K562 (cell line): ENCODE results near the gene UNC13C. TPM values are rescaled to one million over a fixed set of nuclear protein-coding genes. Genes with fewer than 3 reads are reported as not detected.

Experiments
- ATAC-seq: fragments of 200-7000 bp; cut with Tn5 transposase; 3 replicates; pipeline ENCODE4 v1.9.1; 2020; ENCODE audit warnings: moderate library complexity
- BruUV-seq: library from RNA; stranded (reverse); fragments of 400-500 nt; replicated peaks from 2 replicates; lab custom pipeline; 2021; lab: Mats Ljungman, UMichigan
- CTCF ChIA-PET: fragments of 300-600 bp; formaldehyde crosslinking; extraction: SDS; loops from one replicate; lab custom pipeline; 2021; ENCODE audit warnings: low intra/inter-chr PET ratio; lab: Yijun Ruan, JAX
- POLR2A ChIA-PET: fragments of 300-600, 350-650 bp; sonication (Branson Sonifier 250); formaldehyde crosslinking; extraction: SDS; loops from one replicate; lab custom pipeline; 2021; ENCODE audit warnings: antibody characterized with exemption, inconsistent platforms; lab: Yijun Ruan, JAX
- DNase-seq, 4 experiments: peaks; one replicate each; pipeline versions ENCODE4 v3.0.0 to v3.0.0-alpha.2; 2011 to 2018; ENCODE audit warnings: low spot score in 3 of 4, mixed read lengths in 3 of 4; ENCODE audit errors: extremely low read depth in 1 of 4
- FAIRE-seq: peaks from 2 replicates; lab custom pipeline; 2011; peaks lifted over from hg19 to GRCh38; lab: Jason Lieb, UNC
- H2AFZ ChIP-seq: 2 replicates; pipeline ENCODE4 v1.6.0; 2011; ENCODE audit warnings: low read depth, low read length, control low read depth, inconsistent platforms
- H3K27ac ChIP-seq: fragments of 200-600 bp; 3 replicates; pipeline ENCODE4 v1.8.0; 2011; ENCODE audit warnings: low read depth, mild to moderate bottlenecking, control low read depth, inconsistent platforms, low read length, moderate library complexity, mixed read lengths; ENCODE audit errors: extremely low read depth
- H3K27me3 ChIP-seq, 2 experiments: fragments of 300-600 bp in 1 of 2; 2 replicates in 1 of 2; 3 replicates in 1 of 2; pipeline versions ENCODE4 v1.6.0 to v1.8.0; 2011; ENCODE audit warnings: inconsistent platforms in 2 of 2, low read length in 2 of 2, mild to moderate bottlenecking in 1 of 2, mixed read lengths in 1 of 2, moderate library complexity in 1 of 2; ENCODE audit not compliant: control insufficient read depth in 2 of 2, insufficient read depth in 2 of 2
- H3K36me3 ChIP-seq: fragments of 300-600 bp; 3 replicates; pipeline ENCODE4 v1.8.0; 2011; ENCODE audit warnings: mild to moderate bottlenecking, low read length, inconsistent platforms; ENCODE audit not compliant: control insufficient read depth, insufficient read depth
- H3K4me1 ChIP-seq, 2 experiments: fragments of 200-600 bp in 1 of 2; replicated peaks in 1 of 2; 2 replicates in 1 of 2; 3 replicates in 1 of 2; pipeline versions ENCODE4 v1.5.1 to v1.8.0; 2011; ENCODE audit warnings: inconsistent platforms in 2 of 2, low read length in 2 of 2, mild to moderate bottlenecking in 1 of 2, mixed read lengths in 1 of 2, moderate library complexity in 1 of 2; ENCODE audit not compliant: control insufficient read depth in 2 of 2, insufficient read depth in 2 of 2
- H3K4me2 ChIP-seq: 2 replicates; pipeline ENCODE4 v1.6.1; 2011; ENCODE audit warnings: low read length, control low read depth, inconsistent platforms, mixed read lengths; ENCODE audit not compliant: insufficient read depth
- H3K4me3 ChIP-seq: fragments of 200-600 bp; sonication (generic), shearing (Covaris generic); 2 replicates; pipeline ENCODE4 v1.5.1; 2016; ENCODE audit warnings: control low read depth, inconsistent platforms
- H3K79me2 ChIP-seq: fragments of 200-600 bp; 3 replicates; pipeline ENCODE4 v1.8.0; 2011; ENCODE audit warnings: low read length, inconsistent platforms; ENCODE audit not compliant: control insufficient read depth, insufficient read depth
- H3K9ac ChIP-seq, 2 experiments: 2 replicates each; pipeline versions ENCODE4 v1.6.0 to v1.6.1; 2011; ENCODE audit warnings: low read depth in 2 of 2, low read length in 2 of 2, control low read depth in 1 of 2, inconsistent platforms in 1 of 2, mild to moderate bottlenecking in 1 of 2, mixed read lengths in 1 of 2; ENCODE audit not compliant: insufficient read depth in 1 of 2
- H3K9me1 ChIP-seq: one replicate; pipeline ENCODE4 v1.6.0; 2011; ENCODE audit warnings: inconsistent platforms, mild to moderate bottlenecking, low read length, moderate library complexity; ENCODE audit not compliant: control insufficient read depth, insufficient read depth
- H3K9me3 ChIP-seq: replicated peaks from 2 replicates; pipeline ENCODE4 v1.5.1; 2011; ENCODE audit warnings: low read depth, low read length, inconsistent platforms; ENCODE audit not compliant: control insufficient read depth, insufficient read depth
- H4K20me1 ChIP-seq: replicated peaks from 2 replicates; pipeline ENCODE4 v1.6.1; 2011; ENCODE audit warnings: low read length, inconsistent platforms, mixed read lengths; ENCODE audit not compliant: control insufficient read depth, insufficient read depth
- AFF4 ChIP-seq: sonication (generic); formaldehyde crosslinking; IDR thresholded peaks from 2 replicates; pipeline ENCODE4 v1.8.0; 2023; ENCODE audit warnings: mild to moderate bottlenecking, missing genetic modification reagents
- ARNT ChIP-seq, 2 experiments: fragments of 450-650 bp; IDR thresholded peaks; 2 replicates each; pipeline ENCODE4 v1.6.1; 2016; ENCODE audit warnings: mild to moderate bottlenecking in 1 of 2
- CGGBP1 ChIP-seq: fragments of 250-450 bp; sonication (Bioruptor Pico); IDR thresholded peaks from 2 replicates; pipeline ENCODE4 v1.9.0; 2021; ENCODE audit warnings: mild to moderate bottlenecking
- RBM25 ChIP-seq: fragments of 200-400 bp; formaldehyde crosslinking; IDR thresholded peaks from 2 replicates; pipeline ENCODE4 v1.6.1; 2018; ENCODE audit warnings: low read length, low read depth, moderate library complexity; ENCODE audit not compliant: severe bottlenecking
- WGBS: fragments of 100-300 bp; shearing (Covaris generic); methylation state at CpG from one replicate; pipeline ENCODE4 v1.1.6; 2016; ENCODE audit warnings: low coverage, mixed read lengths; ENCODE audit not compliant: insufficient coverage; ENCODE audit errors: missing lambda C conversion rate; 5-methylcytosine and 5-hydroxymethylcytosine counted together
- in situ Hi-C: fragments of 300-500 bp; cut with MboI; formaldehyde crosslinking; loops from 4 replicates; pipeline ENCODE4 v1.15.0; 2018; ENCODE audit warnings: inconsistent platforms, mixed read lengths
- intact Hi-C: fragments of 100-400 bp; cut with micrococcal nuclease; formaldehyde crosslinking; loops from 2 replicates; pipeline ENCODE4 v1.14.2; 2022
- polyA plus RNA-seq, 8 experiments: library from polyadenylated mRNA; depleted of rRNA in 4 of 8; stranded (reverse) in 5 of 8; unstranded in 3 of 8; fragments of >200 nt; fragmentation: Nextera tagmentation in 2 of 8; fragmentation: Illumina TruSeq in 1 of 8; extraction: Ambion mirVana in 2 of 8; extraction: Trizol in 1 of 8; gene quantifications; 2 replicates each; pipeline versions ENCODE4 v1.2.1 to v1.2.3, GENCODE V29; 2011 to 2014; ENCODE audit warnings: inconsistent platforms in 1 of 8, missing spikeins in 1 of 8
- total RNA-seq, 7 experiments: library from RNA; depleted of rRNA in 6 of 7; stranded (reverse); fragments of >200 nt in 6 of 7; fragmentation: Illumina TruSeq in 2 of 7; extraction: Trizol in 2 of 7; gene quantifications; 2 replicates each; pipeline versions ENCODE4 v1.2.1 to v1.2.3, GENCODE V29; 2011 to 2021; ENCODE audit warnings: low replicate concordance in 1 of 7
- TF ChIP-seq, protein P1 (sequence below), 2 experiments: fragments of 450-650 bp; IDR thresholded peaks; 2 replicates each; pipeline ENCODE4 v1.6.1; 2018; ENCODE audit warnings: mild to moderate bottlenecking in 2 of 2, low read depth in 1 of 2; ENCODE audit not compliant: partially characterized antibody in 2 of 2
- TF ChIP-seq, protein P2 (sequence below): sonication (generic); formaldehyde crosslinking; IDR thresholded peaks from 2 replicates; pipeline ENCODE4 v1.8.0; 2022; ENCODE audit warnings: mild to moderate bottlenecking, missing genetic modification reagents
- TF ChIP-seq, protein P3 (sequence below): fragments of 450-650 bp; IDR thresholded peaks from 2 replicates; pipeline ENCODE4 v1.6.1; 2018; ENCODE audit not compliant: partially characterized antibody

The UNC13C gene
- total and polyA plus RNA-seq, 9 of the 15 experiments (the other 6 are each of a cell fraction or from before 2014, with no cell fraction given) = not detected

- TF ChIP-seq, protein P1, sequence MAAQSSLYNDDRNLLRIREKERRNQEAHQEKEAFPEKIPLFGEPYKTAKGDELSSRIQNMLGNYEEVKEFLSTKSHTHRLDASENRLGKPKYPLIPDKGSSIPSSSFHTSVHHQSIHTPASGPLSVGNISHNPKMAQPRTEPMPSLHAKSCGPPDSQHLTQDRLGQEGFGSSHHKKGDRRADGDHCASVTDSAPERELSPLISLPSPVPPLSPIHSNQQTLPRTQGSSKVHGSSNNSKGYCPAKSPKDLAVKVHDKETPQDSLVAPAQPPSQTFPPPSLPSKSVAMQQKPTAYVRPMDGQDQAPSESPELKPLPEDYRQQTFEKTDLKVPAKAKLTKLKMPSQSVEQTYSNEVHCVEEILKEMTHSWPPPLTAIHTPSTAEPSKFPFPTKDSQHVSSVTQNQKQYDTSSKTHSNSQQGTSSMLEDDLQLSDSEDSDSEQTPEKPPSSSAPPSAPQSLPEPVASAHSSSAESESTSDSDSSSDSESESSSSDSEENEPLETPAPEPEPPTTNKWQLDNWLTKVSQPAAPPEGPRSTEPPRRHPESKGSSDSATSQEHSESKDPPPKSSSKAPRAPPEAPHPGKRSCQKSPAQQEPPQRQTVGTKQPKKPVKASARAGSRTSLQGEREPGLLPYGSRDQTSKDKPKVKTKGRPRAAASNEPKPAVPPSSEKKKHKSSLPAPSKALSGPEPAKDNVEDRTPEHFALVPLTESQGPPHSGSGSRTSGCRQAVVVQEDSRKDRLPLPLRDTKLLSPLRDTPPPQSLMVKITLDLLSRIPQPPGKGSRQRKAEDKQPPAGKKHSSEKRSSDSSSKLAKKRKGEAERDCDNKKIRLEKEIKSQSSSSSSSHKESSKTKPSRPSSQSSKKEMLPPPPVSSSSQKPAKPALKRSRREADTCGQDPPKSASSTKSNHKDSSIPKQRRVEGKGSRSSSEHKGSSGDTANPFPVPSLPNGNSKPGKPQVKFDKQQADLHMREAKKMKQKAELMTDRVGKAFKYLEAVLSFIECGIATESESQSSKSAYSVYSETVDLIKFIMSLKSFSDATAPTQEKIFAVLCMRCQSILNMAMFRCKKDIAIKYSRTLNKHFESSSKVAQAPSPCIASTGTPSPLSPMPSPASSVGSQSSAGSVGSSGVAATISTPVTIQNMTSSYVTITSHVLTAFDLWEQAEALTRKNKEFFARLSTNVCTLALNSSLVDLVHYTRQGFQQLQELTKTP (IDR thresholded peaks at IDR 0.05; ENCODE audit: low read depth in 1 of 2, partially characterized antibody in 2 of 2) = no peak
- TF ChIP-seq, protein P2, sequence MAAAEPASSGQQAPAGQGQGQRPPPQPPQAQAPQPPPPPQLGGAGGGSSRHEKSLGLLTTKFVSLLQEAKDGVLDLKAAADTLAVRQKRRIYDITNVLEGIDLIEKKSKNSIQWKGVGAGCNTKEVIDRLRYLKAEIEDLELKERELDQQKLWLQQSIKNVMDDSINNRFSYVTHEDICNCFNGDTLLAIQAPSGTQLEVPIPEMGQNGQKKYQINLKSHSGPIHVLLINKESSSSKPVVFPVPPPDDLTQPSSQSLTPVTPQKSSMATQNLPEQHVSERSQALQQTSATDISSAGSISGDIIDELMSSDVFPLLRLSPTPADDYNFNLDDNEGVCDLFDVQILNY (CRISPR knock-in tag) = no peak
- TF ChIP-seq CGGBP1 (CRISPR knock-in tag) = no peak
Observed at GRCh38 chr15:54159012-54159411, 180.8 kb downstream of the UNC13C start (continued).

- no peaks in the 10 kb centered on the region for H3K36me3 ChIP-seq
- ChIA-PET POLR2A (no interaction called here), CTCF (no interaction called here)
- H3K9me3 ChIP-seq = no peaks in the 10 kb centered on the region
- no peak overlapping the region for H3K9ac ChIP-seq
- H3K27ac ChIP-seq = no peak overlapping the region
- no peaks in the 10 kb centered on the region for H3K79me2 ChIP-seq
- in situ Hi-C loops = no loop called here
- no peaks in the 10 kb centered on the region for H3K9me1 ChIP-seq
- H3K4me2 ChIP-seq = no peak overlapping the region
- intact Hi-C loops = no loop called here
- no peaks in the 10 kb centered on the region for H3K4me1 ChIP-seq
- DNase-seq = no peak
- no peak overlapping the region for H3K4me3 ChIP-seq
- no peak overlapping the region for H2AFZ ChIP-seq
- no TSS peak for BruUV-seq
- no peaks in the 10 kb centered on the region for H4K20me1 ChIP-seq
- no peaks in the 10 kb centered on the region for H3K27me3 ChIP-seq
- ATAC-seq = no peak
- no peak for FAIRE-seq
- WGBS = 0% methylated on average over 1 of the region's 1 CpG
- TF ChIP-seq AFF4 (CRISPR knock-in tag) (no peak), RBM25 (no peak), ARNT (IDR thresholded peaks at IDR 0.05) (no peak)
- TF ChIP-seq, protein P3, sequence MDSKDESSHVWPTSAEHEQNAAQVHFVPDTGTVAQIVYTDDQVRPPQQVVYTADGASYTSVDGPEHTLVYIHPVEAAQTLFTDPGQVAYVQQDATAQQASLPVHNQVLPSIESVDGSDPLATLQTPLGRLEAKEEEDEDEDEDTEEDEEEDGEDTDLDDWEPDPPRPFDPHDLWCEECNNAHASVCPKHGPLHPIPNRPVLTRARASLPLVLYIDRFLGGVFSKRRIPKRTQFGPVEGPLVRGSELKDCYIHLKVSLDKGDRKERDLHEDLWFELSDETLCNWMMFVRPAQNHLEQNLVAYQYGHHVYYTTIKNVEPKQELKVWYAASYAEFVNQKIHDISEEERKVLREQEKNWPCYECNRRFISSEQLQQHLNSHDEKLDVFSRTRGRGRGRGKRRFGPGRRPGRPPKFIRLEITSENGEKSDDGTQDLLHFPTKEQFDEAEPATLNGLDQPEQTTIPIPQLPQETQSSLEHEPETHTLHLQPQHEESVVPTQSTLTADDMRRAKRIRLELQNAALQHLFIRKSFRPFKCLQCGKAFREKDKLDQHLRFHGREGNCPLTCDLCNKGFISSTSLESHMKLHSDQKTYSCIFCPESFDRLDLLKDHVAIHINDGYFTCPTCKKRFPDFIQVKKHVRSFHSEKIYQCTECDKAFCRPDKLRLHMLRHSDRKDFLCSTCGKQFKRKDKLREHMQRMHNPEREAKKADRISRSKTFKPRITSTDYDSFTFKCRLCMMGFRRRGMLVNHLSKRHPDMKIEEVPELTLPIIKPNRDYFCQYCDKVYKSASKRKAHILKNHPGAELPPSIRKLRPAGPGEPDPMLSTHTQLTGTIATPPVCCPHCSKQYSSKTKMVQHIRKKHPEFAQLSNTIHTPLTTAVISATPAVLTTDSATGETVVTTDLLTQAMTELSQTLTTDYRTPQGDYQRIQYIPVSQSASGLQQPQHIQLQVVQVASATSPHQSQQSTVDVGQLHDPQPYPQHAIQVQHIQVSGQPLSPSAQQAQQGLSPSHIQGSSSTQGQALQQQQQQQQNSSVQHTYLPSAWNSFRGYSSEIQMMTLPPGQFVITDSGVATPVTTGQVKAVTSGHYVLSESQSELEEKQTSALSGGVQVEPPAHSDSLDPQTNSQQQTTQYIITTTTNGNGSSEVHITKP = no peak
Observed at GRCh38 chr15:54187325-54187724, 209.1 kb downstream of the UNC13C start.
